Renal pelvis (tissue), 12 donors: Measurements from ENCODE around the gene NEGR1. TPM values are rescaled to one million over a fixed set of nuclear protein-coding genes. Genes with fewer than 3 reads are reported as not detected.
"Not testable (repeated sequence)": the region's sequence is repeated elsewhere in the genome, so short reads cannot be mapped to it uniquely, and the experiment has no call there.

Source experiments
- DNase-seq: peaks from one replicate; pipeline ENCODE4 v3.0.0-alpha.2; 2013
- long read RNA-seq, 16 experiments: transcript quantifications; one replicate each; lab custom pipeline, GENCODE V29; 2026
- polyA plus RNA-seq, 3 donors: library from polyadenylated mRNA; unstranded; fragments of 120-200 nt; gene quantifications; one replicate each; pipeline ENCODE4 v1.2.1, GENCODE V29; 2013; ENCODE audit not compliant: insufficient read length in 3 of 3

The NEGR1 gene
- polyA plus RNA-seq: 1 to 10 TPM; 3.3 to 4.8 (median 3.5) TPM
- long read RNA-seq, donor 1: 0 reads
- long read RNA-seq, donor 2: 0 reads
- long read RNA-seq, donor 3: 0 reads
- long read RNA-seq, donor 4: 0 reads
- long read RNA-seq, donor 5, partial matches to known transcripts: 5 of 5 reads
- long read RNA-seq, donor 5, other reads (novel, unspliced or antisense): 0 of 5 reads
- long read RNA-seq, donor 6: 0 reads
- long read RNA-seq, donor 7: 0 reads
- long read RNA-seq, donor 8: 0 reads
- long read RNA-seq, donor 9: 0 reads
- long read RNA-seq, donor 10: 0 reads
- long read RNA-seq, donor 11: 0 reads
- long read RNA-seq, donor 12: 0 reads
- long read RNA-seq, donor 13: 0 reads
- long read RNA-seq, donor 14: 0 reads
- long read RNA-seq, donor 15: 0 reads
- long read RNA-seq, donor 16: 0 reads

- DNase-seq: peak; percentile 88
These were observed at the start of gene NEGR1 for GRCh38 chr1:72282271-72283021. Gene NEGR1, minus strand, starts transcription at chr1:72282539.

- DNase-seq: no peak
These were observed 44.2 kb upstream of the NEGR1 start for GRCh38 chr1:72326494-72326893.

- DNase-seq: no peak
These were observed 42.1 kb upstream of the NEGR1 start for GRCh38 chr1:72324451-72324850.

GRCh38 chr1:72322910-72323309 lies 40.6 kb upstream of the NEGR1 start:
- DNase-seq: no peak

GRCh38 chr1:72296501-72296900 lies 14.2 kb upstream of the NEGR1 start:
- DNase-seq: no peak

- DNase-seq: no peak
These were observed 6.5 kb upstream of the NEGR1 start for GRCh38 chr1:72288886-72289285.

- no peak for DNase-seq
These were observed 4.1 kb upstream of the NEGR1 start for GRCh38 chr1:72286401-72286800.

- DNase-seq: no peak
These were observed 2.7 kb upstream of the NEGR1 start for GRCh38 chr1:72285074-72285425.

- DNase-seq: peak; percentile 54
These were observed 2.2 kb upstream of the NEGR1 start for GRCh38 chr1:72284348-72285073.

GRCh38 chr1:72284084-72284347 lies 1.7 kb upstream of the NEGR1 start:
- DNase-seq: no peak

GRCh38 chr1:72283307-72284083 lies 1.2 kb upstream of the NEGR1 start:
- peak; percentile 71 for DNase-seq

GRCh38 chr1:72283022-72283306 lies 625 bp upstream of the NEGR1 start:
- DNase-seq: no peak

GRCh38 chr1:72281637-72282270 lies 585 bp downstream of the NEGR1 start:
- peak; percentile 2 for DNase-seq

- no peak for DNase-seq
These were observed 1.2 kb downstream of the NEGR1 start for GRCh38 chr1:72281144-72281543.

GRCh38 chr1:72280711-72281110 lies 1.6 kb downstream of the NEGR1 start:
- no peak for DNase-seq

GRCh38 chr1:72280131-72280530 lies 2.2 kb downstream of the NEGR1 start:
- no peak for DNase-seq

GRCh38 chr1:72278461-72278860 lies 3.9 kb downstream of the NEGR1 start:
- no peak for DNase-seq

- no peak for DNase-seq
These were observed 10.7 kb downstream of the NEGR1 start for GRCh38 chr1:72271555-72272085.

GRCh38 chr1:72262735-72263134 lies 19.6 kb downstream of the NEGR1 start:
- no peak for DNase-seq

GRCh38 chr1:72253132-72253531 lies 29.2 kb downstream of the NEGR1 start:
- no peak for DNase-seq

- no peak for DNase-seq
These were observed 40.9 kb downstream of the NEGR1 start for GRCh38 chr1:72241397-72241796.

GRCh38 chr1:72235931-72236330 lies 46.4 kb downstream of the NEGR1 start:
- DNase-seq: not testable (repeated sequence)
